Measurements from ENCODE around the gene SNURF. TPM values are rescaled to one million over a fixed set of nuclear protein-coding genes. Genes with fewer than 3 reads are reported as not detected.
"Not testable (repeated sequence)": the region's sequence is repeated elsewhere in the genome, so short reads cannot be mapped to it uniquely, and the experiment has no call there.

The SNURF gene
- total RNA-seq, 1 donor from 2014 or later = 41.9 TPM

DNA sequence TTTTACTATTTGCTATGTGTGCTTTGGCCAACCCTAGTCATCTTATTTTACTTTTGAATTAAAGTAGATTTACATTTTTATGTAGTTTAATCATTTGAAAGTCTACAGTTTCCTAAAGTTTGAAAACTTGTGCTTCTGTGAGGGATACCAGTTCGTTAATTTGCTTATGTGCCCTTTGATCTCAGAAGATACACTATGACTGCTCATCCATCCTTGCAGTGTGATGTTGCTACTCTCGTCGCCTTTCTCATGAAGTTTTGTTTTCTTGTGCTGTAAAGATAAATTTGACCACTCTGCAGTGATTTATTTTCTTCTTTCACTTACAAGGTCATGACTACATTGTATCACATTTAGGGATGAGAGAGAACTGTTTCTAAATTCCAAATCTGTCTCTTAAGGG is 16.3 kb downstream of the SNURF start:
- no peak overlapping the region for H3K27ac Mint-ChIP-seq (ENCODE audit: unreplicated experiment)
- H3K27me3 Mint-ChIP-seq (ENCODE audit: unreplicated experiment) = no peaks in the 10 kb centered on the region
- TF ChIP-seq, protein P1, sequence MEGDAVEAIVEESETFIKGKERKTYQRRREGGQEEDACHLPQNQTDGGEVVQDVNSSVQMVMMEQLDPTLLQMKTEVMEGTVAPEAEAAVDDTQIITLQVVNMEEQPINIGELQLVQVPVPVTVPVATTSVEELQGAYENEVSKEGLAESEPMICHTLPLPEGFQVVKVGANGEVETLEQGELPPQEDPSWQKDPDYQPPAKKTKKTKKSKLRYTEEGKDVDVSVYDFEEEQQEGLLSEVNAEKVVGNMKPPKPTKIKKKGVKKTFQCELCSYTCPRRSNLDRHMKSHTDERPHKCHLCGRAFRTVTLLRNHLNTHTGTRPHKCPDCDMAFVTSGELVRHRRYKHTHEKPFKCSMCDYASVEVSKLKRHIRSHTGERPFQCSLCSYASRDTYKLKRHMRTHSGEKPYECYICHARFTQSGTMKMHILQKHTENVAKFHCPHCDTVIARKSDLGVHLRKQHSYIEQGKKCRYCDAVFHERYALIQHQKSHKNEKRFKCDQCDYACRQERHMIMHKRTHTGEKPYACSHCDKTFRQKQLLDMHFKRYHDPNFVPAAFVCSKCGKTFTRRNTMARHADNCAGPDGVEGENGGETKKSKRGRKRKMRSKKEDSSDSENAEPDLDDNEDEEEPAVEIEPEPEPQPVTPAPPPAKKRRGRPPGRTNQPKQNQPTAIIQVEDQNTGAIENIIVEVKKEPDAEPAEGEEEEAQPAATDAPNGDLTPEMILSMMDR (IDR thresholded peaks at IDR 0.05; ENCODE audit: partially characterized antibody, unreplicated experiment) = no peak
- H3K36me3 Mint-ChIP-seq (ENCODE audit: unreplicated experiment) = peaks cover 10% of the 10 kb centered on the region
- H3K4me1 Mint-ChIP-seq (ENCODE audit: low read depth, unreplicated experiment) = no peaks in the 10 kb centered on the region
- no peak overlapping the region for H3K4me3 Mint-ChIP-seq (ENCODE audit: unreplicated experiment)
- no peak for DNase-seq
- H3K9me3 Mint-ChIP-seq (ENCODE audit: unreplicated experiment) = peaks cover 1% of the 10 kb centered on the region

DNA sequence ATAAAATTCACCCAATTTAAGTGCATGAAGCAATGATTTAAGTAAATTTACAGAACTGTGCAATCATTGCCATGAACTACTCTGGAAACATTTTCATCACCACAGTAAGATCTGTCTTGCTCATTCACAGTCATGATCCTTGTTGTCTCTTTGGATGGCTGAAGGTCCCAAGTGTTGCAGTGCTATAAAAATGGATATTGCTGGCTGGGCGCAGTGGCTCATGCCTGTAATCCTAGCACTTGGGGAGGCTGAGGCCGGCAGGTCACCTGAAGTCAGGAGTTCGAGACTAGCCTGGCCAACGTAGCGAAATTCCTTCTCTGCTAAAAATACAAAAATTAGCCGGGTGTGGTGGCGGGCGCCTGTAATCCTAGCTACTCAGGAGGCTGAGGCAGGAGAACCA is 17.0 kb downstream of the SNURF start:
- Mint-ChIP-seq H3K27me3 (ENCODE audit: unreplicated experiment) (peaks cover 4% of the 10 kb centered on the region), H3K4me3 (ENCODE audit: unreplicated experiment) (no peak overlapping the region), H3K4me1 (ENCODE audit: low read depth, unreplicated experiment) (no peaks in the 10 kb centered on the region), H3K36me3 (ENCODE audit: unreplicated experiment) (peaks cover 16% of the 10 kb centered on the region), H3K27ac (ENCODE audit: unreplicated experiment) (no peak overlapping the region), H3K9me3 (ENCODE audit: unreplicated experiment) (peaks cover 5% of the 10 kb centered on the region)
- no peak for DNase-seq
- TF ChIP-seq, protein P1 (IDR thresholded peaks at IDR 0.05; ENCODE audit: partially characterized antibody, unreplicated experiment) = no peak

DNA sequence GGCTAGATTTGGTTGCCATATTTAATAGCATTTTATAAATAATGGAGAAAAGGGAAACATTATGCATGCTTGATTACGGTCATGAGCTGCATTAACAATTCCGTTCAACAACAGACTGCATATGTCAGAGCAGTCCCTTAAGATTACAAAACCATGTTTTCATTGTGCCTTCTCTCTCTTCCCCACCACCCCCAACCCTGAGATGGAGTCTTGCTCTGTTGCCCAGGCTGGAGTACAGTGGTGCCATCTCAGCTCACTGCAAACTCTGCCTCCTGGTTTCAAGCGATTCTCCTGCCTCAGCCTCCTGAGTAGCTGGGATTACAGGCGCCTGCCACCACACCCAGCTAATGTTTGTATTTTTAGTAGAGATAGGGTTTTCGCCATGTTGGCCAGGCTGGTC is 17.9 kb downstream of the SNURF start:
- H3K27me3 Mint-ChIP-seq (ENCODE audit: unreplicated experiment); DNase-seq; H3K9me3 Mint-ChIP-seq (ENCODE audit: unreplicated experiment); H3K4me3 Mint-ChIP-seq (ENCODE audit: unreplicated experiment); H3K4me1 Mint-ChIP-seq (ENCODE audit: low read depth, unreplicated experiment); H3K27ac Mint-ChIP-seq (ENCODE audit: unreplicated experiment): not testable (repeated sequence)
- H3K36me3 Mint-ChIP-seq (ENCODE audit: unreplicated experiment) = peaks cover 16% of the 10 kb centered on the region

DNA sequence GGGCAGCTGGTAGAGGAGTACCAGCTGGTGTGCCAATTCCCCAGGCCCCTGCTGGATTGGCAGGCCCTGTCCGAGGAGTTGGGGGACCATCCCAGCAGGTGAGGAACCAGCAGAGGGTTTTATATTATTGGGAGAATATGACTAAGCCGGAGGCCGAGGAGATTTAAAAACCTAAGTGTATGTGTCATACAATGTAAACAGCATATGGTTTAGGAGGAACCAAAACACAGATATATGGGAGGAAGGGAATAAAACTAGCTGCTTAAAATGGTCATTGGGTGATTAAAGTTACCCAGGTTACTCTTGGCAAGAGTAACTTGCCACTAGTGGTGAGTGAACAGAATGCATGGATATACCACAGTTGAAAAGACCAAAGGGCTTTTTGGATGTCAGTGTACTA is 22.1 kb downstream of the SNURF start:
- Mint-ChIP-seq H3K9me3 (ENCODE audit: unreplicated experiment) (peaks cover 5% of the 10 kb centered on the region), H3K27me3 (ENCODE audit: unreplicated experiment) (peaks cover 5% of the 10 kb centered on the region), H3K27ac (ENCODE audit: unreplicated experiment) (no peak overlapping the region), H3K4me1 (ENCODE audit: low read depth, unreplicated experiment) (no peaks in the 10 kb centered on the region), H3K36me3 (ENCODE audit: unreplicated experiment) (peaks cover 16% of the 10 kb centered on the region), H3K4me3 (ENCODE audit: unreplicated experiment) (no peak overlapping the region)
- TF ChIP-seq, protein P1 (IDR thresholded peaks at IDR 0.05; ENCODE audit: partially characterized antibody, unreplicated experiment) = no peak
- DNase-seq = no peak

GRCh38 chr15:24977686-24978085 is 22.9 kb downstream of the SNURF start:
- no peaks in the 10 kb centered on the region for H3K4me1 Mint-ChIP-seq (ENCODE audit: low read depth, unreplicated experiment)
- TF ChIP-seq, protein P1 (IDR thresholded peaks at IDR 0.05; ENCODE audit: partially characterized antibody, unreplicated experiment) = no peak
- no peak overlapping the region for H3K27ac Mint-ChIP-seq (ENCODE audit: unreplicated experiment)
- no peak overlapping the region for H3K4me3 Mint-ChIP-seq (ENCODE audit: unreplicated experiment)
- peaks cover 16% of the 10 kb centered on the region for H3K36me3 Mint-ChIP-seq (ENCODE audit: unreplicated experiment)
- no peak for DNase-seq
- H3K27me3 Mint-ChIP-seq (ENCODE audit: unreplicated experiment) = peaks cover 5% of the 10 kb centered on the region
- H3K9me3 Mint-ChIP-seq (ENCODE audit: unreplicated experiment) = peaks cover 5% of the 10 kb centered on the region

DNA sequence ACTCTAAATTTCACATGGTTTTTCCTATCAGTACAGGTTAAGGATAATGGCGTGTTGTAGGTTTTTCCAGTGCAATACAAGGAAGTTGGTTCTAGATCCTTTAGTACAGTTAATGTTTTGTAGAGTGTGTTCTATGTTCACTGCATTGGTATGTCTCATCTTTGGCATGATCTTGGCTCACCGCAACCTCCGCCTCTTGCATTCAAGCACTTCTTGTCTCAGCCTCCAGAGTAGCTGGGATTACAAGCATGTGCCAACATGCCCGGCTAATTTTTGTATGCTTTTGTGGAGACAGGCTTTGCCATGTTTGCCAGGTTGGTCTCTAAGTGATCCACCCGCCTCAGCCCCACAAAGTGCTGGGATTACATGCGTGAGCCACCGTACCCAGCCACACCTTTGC is 30.4 kb downstream of the SNURF start:
- H3K27me3 Mint-ChIP-seq (ENCODE audit: unreplicated experiment) = peaks cover 3% of the 10 kb centered on the region
- no peaks in the 10 kb centered on the region for H3K36me3 Mint-ChIP-seq (ENCODE audit: unreplicated experiment)
- DNase-seq = no peak
- TF ChIP-seq, protein P1 (IDR thresholded peaks at IDR 0.05; ENCODE audit: partially characterized antibody, unreplicated experiment) = no peak
- no peak overlapping the region for H3K4me3 Mint-ChIP-seq (ENCODE audit: unreplicated experiment)
- no peak overlapping the region for H3K27ac Mint-ChIP-seq (ENCODE audit: unreplicated experiment)
- H3K9me3 Mint-ChIP-seq (ENCODE audit: unreplicated experiment) = peaks cover 3% of the 10 kb centered on the region
- H3K4me1 Mint-ChIP-seq (ENCODE audit: low read depth, unreplicated experiment) = peaks cover 3% of the 10 kb centered on the region

Data from glutamatergic neuron (in vitro differentiated cells).